ENCODE measurements around the gene KCNJ9. TPM values are rescaled to one million over a fixed set of nuclear protein-coding genes. Genes with fewer than 3 reads are reported as not detected.
A peak's percentile ranks its signal among the peaks of the same experiment; 100 is the strongest.

The KCNJ9 gene
- total RNA-seq = not detected
- total RNA-seq (2013) = not detected

- intact Hi-C loops (cut with micrococcal nuclease) = loop anchor here (5.0 kb wide), 1 partner anchor 144 kb away; no protein-coding TSS in a partner anchor
- H3K36me3 Mint-ChIP-seq = no peaks in the 10 kb centered on the region
- TF ChIP-seq CTCF (IDR thresholded peaks at IDR 0.05) = no peak
- Histone ChIP-seq H3K4me1 (ENCODE audit: control insufficient read depth, insufficient read depth, low read length) (peaks cover 10% of the 10 kb centered on the region), H3K4me3 (ENCODE audit: low read length) (no peak within 1 kb of the TSS), H3K27me3 (ENCODE audit: control insufficient read depth, insufficient read depth, low read length) (peaks cover 28% of the 10 kb centered on the region), H3K36me3 (ENCODE audit: control insufficient read depth, insufficient read depth, low read length) (no peaks in the 10 kb centered on the region), H3K9me3 (ENCODE audit: control insufficient read depth, insufficient read depth, low read length) (no peaks in the 10 kb centered on the region), H3K27ac (ENCODE audit: low read length) (no peak within 1 kb of the TSS)
- 29% methylated on average over 10 of the region's 14 CpGs for WGBS (ENCODE audit: insufficient coverage)
- DNase-seq = no peak
- no peak within 1 kb of the TSS for H3K27ac Mint-ChIP-seq
- peaks cover 11 to 12% of the 10 kb centered on the region in 2 donors for H3K4me1 Mint-ChIP-seq
- H3K9me3 Mint-ChIP-seq = no peaks in the 10 kb centered on the region
- no peak for ATAC-seq
- H3K27me3 Mint-ChIP-seq (ENCODE audit: low read depth in 2 of 2) = peaks cover 44 to 59% of the 10 kb centered on the region in 2 donors
- no peak within 1 kb of the TSS for H3K4me3 Mint-ChIP-seq
These were observed at the start of gene KCNJ9 for GRCh38 chr1:160081261-160081936. TSS of gene KCNJ9 (plus strand) at chr1:160081538. CDS start at chr1:160084031, 2,493 bp downstream.

GRCh38 chr1:160032165-160032820 lies 49.0 kb upstream of the KCNJ9 start:
- 7% methylated on average over 13 of the region's 18 CpGs for WGBS (ENCODE audit: insufficient coverage)
- no peaks in the 10 kb centered on the region for H3K36me3 ChIP-seq (ENCODE audit: control insufficient read depth, insufficient read depth, low read length)
- H3K4me3 ChIP-seq (ENCODE audit: low read length) = peak overlapping the region; percentile 60
- Mint-ChIP-seq H3K9me3 (no peaks in the 10 kb centered on the region), H3K27me3 (ENCODE audit: low read depth in 2 of 2) (no peaks in the 10 kb centered on the region), H3K36me3 (no peaks in the 10 kb centered on the region), H3K27ac (peak overlapping the region; percentile 76 to 92), H3K4me3 (peak overlapping the region; percentile 97), H3K4me1 (peaks cover 31 to 32% of the 10 kb centered on the region in 2 donors)
- H3K4me1 ChIP-seq (ENCODE audit: control insufficient read depth, insufficient read depth, low read length) = peaks cover 18% of the 10 kb centered on the region
- no peaks in the 10 kb centered on the region for H3K27me3 ChIP-seq (ENCODE audit: control insufficient read depth, insufficient read depth, low read length)
- H3K27ac ChIP-seq (ENCODE audit: low read length) = peak overlapping the region; percentile 19
- intact Hi-C loops (cut with micrococcal nuclease) = no loop called here
- ATAC-seq (peak in 2 of 3 donors; percentile 8 to 35), DNase-seq (peak in 1 of 2 donors; percentile 22)
- H3K9me3 ChIP-seq (ENCODE audit: control insufficient read depth, insufficient read depth, low read length) = no peaks in the 10 kb centered on the region
- TF ChIP-seq CTCF (IDR thresholded peaks at IDR 0.05) = no peak

- Histone ChIP-seq H3K27ac (ENCODE audit: low read length) (no peak overlapping the region), H3K36me3 (ENCODE audit: control insufficient read depth, insufficient read depth, low read length) (no peaks in the 10 kb centered on the region), H3K9me3 (ENCODE audit: control insufficient read depth, insufficient read depth, low read length) (no peaks in the 10 kb centered on the region), H3K4me3 (ENCODE audit: low read length) (no peak overlapping the region), H3K4me1 (ENCODE audit: control insufficient read depth, insufficient read depth, low read length) (no peaks in the 10 kb centered on the region), H3K27me3 (ENCODE audit: control insufficient read depth, insufficient read depth, low read length) (no peaks in the 10 kb centered on the region)
- no peak for DNase-seq
- no peak for TF ChIP-seq CTCF (IDR thresholded peaks at IDR 0.05)
- WGBS (ENCODE audit: insufficient coverage) = 96% methylated on average over 1 of the region's 1 CpG
- H3K36me3 Mint-ChIP-seq = no peaks in the 10 kb centered on the region
- H3K4me3 Mint-ChIP-seq = no peak overlapping the region
- H3K9me3 Mint-ChIP-seq = no peaks in the 10 kb centered on the region
- intact Hi-C loops (cut with micrococcal nuclease) = no loop called here
- ATAC-seq = no peak
- no peaks in the 10 kb centered on the region for H3K4me1 Mint-ChIP-seq
- peaks cover 0 to 3% of the 10 kb centered on the region in 2 donors for H3K27me3 Mint-ChIP-seq (ENCODE audit: low read depth in 2 of 2)
- no peak overlapping the region for H3K27ac Mint-ChIP-seq
These were observed 40.9 kb upstream of the KCNJ9 start for GRCh38 chr1:160040476-160040875.
